GDM1 (cell line): Measurements from ENCODE around the gene CCDC66.

Experiments
- DNase-seq: peaks from one replicate; lab custom pipeline; 2025; lab: John Stamatoyannopoulos, UW

The CCDC66 gene

GRCh38 chr3:56622381-56622780, 65.4 kb downstream of the CCDC66 start:
- no peak for DNase-seq

DNA sequence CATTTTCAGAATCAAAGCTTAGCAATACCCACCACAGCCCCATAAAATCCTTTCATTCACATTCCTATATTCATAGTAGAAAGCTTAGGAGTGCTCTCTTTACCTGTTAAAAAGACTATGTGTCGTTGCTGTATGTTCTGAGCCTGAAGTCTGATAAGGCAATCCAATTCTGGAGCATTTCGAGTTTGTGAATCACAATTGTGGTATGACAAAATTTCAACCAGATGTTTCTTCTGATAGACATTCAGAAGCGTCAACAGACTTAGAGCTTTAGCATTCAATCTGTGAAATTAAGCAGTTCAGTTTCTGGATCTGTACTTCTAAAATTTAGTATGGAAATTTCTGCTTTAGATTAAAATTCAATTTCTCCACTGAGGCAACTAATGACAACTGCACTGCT, 67.8 kb downstream of the CCDC66 start:
- no peak for DNase-seq

- no peak for DNase-seq
These were observed 72.1 kb downstream of the CCDC66 start for GRCh38 chr3:56629047-56629446.

- no peak for DNase-seq
These were observed 72.5 kb downstream of the CCDC66 start for GRCh38 chr3:56629451-56629850.

DNA sequence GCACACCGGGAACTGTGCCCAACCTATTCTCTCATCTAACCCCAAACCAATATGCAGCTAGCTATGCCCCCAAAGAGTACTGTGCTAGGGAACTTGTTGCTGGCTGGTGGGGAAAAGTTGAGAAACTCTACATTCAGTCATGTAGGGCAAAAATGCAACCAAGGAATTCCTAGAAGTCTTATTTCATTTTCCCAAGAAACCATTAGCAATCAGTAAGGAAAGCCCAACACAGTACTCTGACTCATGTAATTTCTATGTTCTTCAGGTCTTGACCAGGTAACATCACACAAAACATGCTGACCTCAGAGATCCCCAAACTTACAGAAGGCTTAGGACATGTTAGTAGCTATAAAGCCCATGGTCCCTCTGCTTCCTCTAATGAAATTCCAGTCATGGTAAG, 74.0 kb downstream of the CCDC66 start:
- DNase-seq: no peak

GRCh38 chr3:56633181-56633580, 76.2 kb downstream of the CCDC66 start:
- no peak for DNase-seq

- no peak for DNase-seq
These were observed 76.9 kb downstream of the CCDC66 start for GRCh38 chr3:56633602-56634535.

GRCh38 chr3:56645407-56645806, 88.4 kb downstream of the CCDC66 start:
- DNase-seq: no peak

DNA sequence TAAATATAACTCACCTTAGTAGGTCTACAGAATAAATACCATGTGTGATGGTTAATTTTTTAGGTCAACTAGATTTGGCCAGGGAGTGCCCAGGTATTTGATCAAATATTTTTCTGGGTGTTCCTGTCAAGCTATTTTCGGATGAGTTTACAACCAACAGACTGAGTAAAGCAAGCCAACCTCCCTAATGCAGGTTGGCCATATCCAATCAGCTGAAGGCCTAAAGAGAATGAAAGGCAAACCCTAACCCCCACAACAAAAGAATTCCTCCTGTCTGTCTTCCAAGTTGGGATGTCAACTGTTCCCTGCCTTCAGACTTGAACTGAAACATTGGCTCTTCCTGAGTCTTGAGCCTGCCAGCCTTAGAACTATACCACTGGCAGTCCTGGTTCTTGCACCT, 97.5 kb downstream of the CCDC66 start:
- no peak for DNase-seq

GRCh38 chr3:56655709-56656108, 98.7 kb downstream of the CCDC66 start:
- DNase-seq: no peak

GRCh38 chr3:56664823-56665222, 107.8 kb downstream of the CCDC66 start:
- no peak for DNase-seq

DNA sequence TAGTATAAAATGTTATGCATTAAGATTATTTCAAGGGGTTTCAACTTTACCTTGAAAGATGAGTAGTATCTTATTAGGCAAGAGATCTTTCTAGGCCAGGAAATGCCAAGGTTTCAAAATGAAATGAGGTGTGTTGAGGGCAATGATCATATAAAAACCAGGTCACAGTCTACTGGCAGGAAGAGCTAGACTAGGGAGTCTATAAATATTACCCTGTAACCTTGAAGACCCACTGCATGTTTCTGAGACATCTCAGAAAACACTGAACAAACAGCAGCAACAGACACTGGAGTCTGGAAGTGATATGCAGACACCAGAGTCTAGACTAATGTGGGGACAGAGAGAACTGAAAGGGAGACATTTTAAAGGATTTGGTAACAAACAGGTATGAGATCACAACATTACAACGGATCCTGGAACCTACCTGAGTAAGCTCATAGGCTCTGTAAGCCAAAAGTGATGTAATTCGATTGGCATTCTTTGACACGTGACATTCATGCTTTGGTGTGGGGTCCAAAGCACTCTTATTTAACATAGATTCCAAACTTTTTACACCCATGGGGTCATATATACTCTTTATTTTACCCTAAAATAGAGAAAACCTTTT, 111.1 kb downstream of the CCDC66 start:
- no peak for DNase-seq
